H9 (cell line): Measurements from ENCODE around the gene B4GALNT2. TPM values are rescaled to one million over a fixed set of nuclear protein-coding genes. Genes with fewer than 3 reads are reported as not detected.

ENCODE experiments used
- DNase-seq: peaks from one replicate; pipeline ENCODE4 v3.0.0-alpha.2; 2017
- H2AFZ ChIP-seq: one replicate; pipeline ENCODE4 v1.6.1; 2013; ENCODE audit warnings: mild to moderate bottlenecking, low read length, control low read depth, moderate library complexity
- H2AK5ac ChIP-seq: 2 replicates; pipeline ENCODE4 v1.6.1; 2013; ENCODE audit warnings: low read length, control low read depth, mixed read lengths; ENCODE audit not compliant: insufficient read length
- H2BK120ac ChIP-seq: one replicate; pipeline ENCODE4 v1.6.1; 2013; ENCODE audit warnings: low read depth, mild to moderate bottlenecking, low read length, control low read depth, inconsistent platforms; ENCODE audit not compliant: poor library complexity, severe bottlenecking
- H2BK12ac ChIP-seq: 2 replicates; pipeline ENCODE4 v1.6.1; 2013; ENCODE audit warnings: low read length, control low read depth, mixed read lengths, low read depth; ENCODE audit not compliant: insufficient read length
- H2BK15ac ChIP-seq: 2 replicates; pipeline ENCODE4 v1.6.1; 2013; ENCODE audit warnings: low read depth, low read length, control low read depth
- H2BK20ac ChIP-seq: one replicate; pipeline ENCODE4 v1.6.1; 2013; ENCODE audit warnings: low read depth, mild to moderate bottlenecking, low read length, control low read depth, inconsistent platforms; ENCODE audit not compliant: poor library complexity, severe bottlenecking
- H2BK5ac ChIP-seq: 2 replicates; pipeline ENCODE4 v1.6.1; 2013; ENCODE audit warnings: low read length, control low read depth, mixed read lengths; ENCODE audit not compliant: insufficient read length
- H3K14ac ChIP-seq: 2 replicates; pipeline ENCODE4 v1.6.1; 2013; ENCODE audit warnings: low read length, control low read depth; ENCODE audit not compliant: insufficient read depth
- H3K18ac ChIP-seq: 2 replicates; pipeline ENCODE4 v1.6.1; 2013; ENCODE audit warnings: low read depth, mild to moderate bottlenecking, mixed read lengths, low read length, control low read depth; ENCODE audit not compliant: insufficient read length
- H3K23ac ChIP-seq: 2 replicates; pipeline ENCODE4 v1.6.1; 2013; ENCODE audit warnings: low read length, control low read depth, mixed read lengths, low read depth; ENCODE audit not compliant: insufficient read length
- H3K23me2 ChIP-seq: 2 replicates; pipeline ENCODE4 v1.6.1; 2013; ENCODE audit warnings: low read depth, mild to moderate bottlenecking, mixed read lengths, low read length, control low read depth; ENCODE audit not compliant: insufficient read length, poor library complexity, severe bottlenecking
- H3K27ac ChIP-seq: 2 replicates; pipeline ENCODE4 v1.5.1; 2013; ENCODE audit warnings: low read length, control low read depth, mixed read lengths, low read depth; ENCODE audit not compliant: insufficient read length
- H3K27me3 ChIP-seq: 2 replicates; pipeline ENCODE4 v1.6.1; 2013; ENCODE audit warnings: low read length, control low read depth, inconsistent platforms; ENCODE audit not compliant: insufficient read depth
- H3K4ac ChIP-seq: 2 replicates; pipeline ENCODE4 v1.6.1; 2013; ENCODE audit warnings: low read depth, mild to moderate bottlenecking, control low read depth, inconsistent platforms, low read length, moderate library complexity
- H3K4me1 ChIP-seq: 2 replicates; pipeline ENCODE4 v1.6.1; 2013; ENCODE audit warnings: low read length, control low read depth, inconsistent platforms; ENCODE audit not compliant: insufficient read depth
- H3K4me2 ChIP-seq: 2 replicates; pipeline ENCODE4 v1.6.1; 2013; ENCODE audit warnings: low read length, control low read depth, mixed read lengths; ENCODE audit not compliant: insufficient read length, insufficient read depth
- H3K56ac ChIP-seq: 2 replicates; pipeline ENCODE4 v1.6.1; 2013; ENCODE audit warnings: low read depth, mild to moderate bottlenecking, mixed read lengths, low read length, control low read depth; ENCODE audit not compliant: insufficient read length
- H3K79me1 ChIP-seq: 2 replicates; pipeline ENCODE4 v1.6.1; 2013; ENCODE audit warnings: low read depth, mild to moderate bottlenecking, moderate library complexity, low read length, control low read depth, inconsistent platforms; ENCODE audit not compliant: insufficient read depth, poor library complexity, severe bottlenecking
- H3K79me2 ChIP-seq: 2 replicates; pipeline ENCODE4 v1.6.1; 2013; ENCODE audit warnings: low read length, control low read depth, inconsistent platforms; ENCODE audit not compliant: insufficient read depth
- H3K9ac ChIP-seq: 2 replicates; pipeline ENCODE4 v1.6.1; 2013; ENCODE audit warnings: low read length, control low read depth, mixed read lengths; ENCODE audit not compliant: insufficient read length; ENCODE audit errors: extremely low read depth
- H3K9me3 ChIP-seq: one replicate; pipeline ENCODE4 v1.6.1; 2013; ENCODE audit warnings: low read depth, low read length, inconsistent platforms; ENCODE audit not compliant: control insufficient read depth
- H3T11ph ChIP-seq: one replicate; pipeline ENCODE4 v1.6.1; 2013; ENCODE audit warnings: mild to moderate bottlenecking, low read length, control low read depth, inconsistent platforms
- H4K20me1 ChIP-seq: one replicate; pipeline ENCODE4 v1.6.1; 2013; ENCODE audit not compliant: control insufficient read depth, insufficient read length, insufficient read depth
- H4K5ac ChIP-seq: 2 replicates; pipeline ENCODE4 v1.6.1; 2013; ENCODE audit warnings: low read depth, mild to moderate bottlenecking, mixed read lengths, low read length, control low read depth; ENCODE audit not compliant: insufficient read length
- H4K8ac ChIP-seq: replicated peaks from 2 replicates; pipeline ENCODE4 v1.6.1; 2013; ENCODE audit warnings: low read length, control low read depth, mixed read lengths, low read depth; ENCODE audit not compliant: insufficient read length
- H4K91ac ChIP-seq: 2 replicates; pipeline ENCODE4 v1.6.1; 2013; ENCODE audit warnings: low read depth, mild to moderate bottlenecking, moderate library complexity, mixed read lengths, low read length, control low read depth; ENCODE audit not compliant: insufficient read length
- H3K27ac Mint-ChIP-seq, 3 experiments: 2 replicates in 2 of 3; 3 replicates in 1 of 3; pipeline ENCODE4 v1.8.0; 2020 to 2021; ENCODE audit warnings: mixed read lengths in 3 of 3, mild to moderate bottlenecking in 1 of 3, moderate library complexity in 1 of 3
- H3K27me3 Mint-ChIP-seq: 2 replicates; pipeline ENCODE4 v1.8.0; 2021; ENCODE audit warnings: low read depth, mild to moderate bottlenecking, moderate library complexity, mixed read lengths
- H3K36me3 Mint-ChIP-seq, 3 experiments: 2 replicates in 2 of 3; 3 replicates in 1 of 3; pipeline ENCODE4 v1.8.0; 2020 to 2021; ENCODE audit warnings: low read depth in 3 of 3, mixed read lengths in 3 of 3; ENCODE audit not compliant: insufficient read depth in 1 of 3
- H3K4me1 Mint-ChIP-seq, 2 experiments: 2 replicates each; pipeline ENCODE4 v1.8.0; 2020; ENCODE audit warnings: mixed read lengths in 2 of 2
- H3K4me3 Mint-ChIP-seq, 2 experiments: 2 replicates in 1 of 2; 3 replicates in 1 of 2; pipeline ENCODE4 v1.8.0; 2020 to 2021; ENCODE audit warnings: mild to moderate bottlenecking in 2 of 2, mixed read lengths in 2 of 2, moderate library complexity in 1 of 2
- H3K9me3 Mint-ChIP-seq, 2 experiments: 2 replicates in 1 of 2; 3 replicates in 1 of 2; pipeline ENCODE4 v1.8.0; 2020; ENCODE audit warnings: mild to moderate bottlenecking in 2 of 2, mixed read lengths in 2 of 2, moderate library complexity in 1 of 2
- WGBS: extraction: QIAGEN DNeasy Blood & Tissue Kit; methylation state at CpG from one replicate; pipeline ENCODE4 v1.1.7; 2013; ENCODE audit warnings: missing lambda C conversion rate, low lambda C conversion rate, mixed read lengths; ENCODE audit not compliant: insufficient read length; ENCODE audit errors: extremely low coverage; 5-methylcytosine and 5-hydroxymethylcytosine counted together
- total RNA-seq: library from RNA; stranded (reverse); gene quantifications from 2 replicates; pipeline ENCODE4 v1.2.1, GENCODE V29; 2021
- TF ChIP-seq, protein P1 (sequence below): fragments of 200-600 bp; sonication (generic); conservative IDR thresholded peaks from 3 replicates; pipeline ENCODE4 v1.8.0; 2021; ENCODE audit warnings: antibody characterized with exemption, mild to moderate bottlenecking

B4GALNT2 gene
- total RNA-seq, 1 experiment from 2014 or later: not detected

DNA sequence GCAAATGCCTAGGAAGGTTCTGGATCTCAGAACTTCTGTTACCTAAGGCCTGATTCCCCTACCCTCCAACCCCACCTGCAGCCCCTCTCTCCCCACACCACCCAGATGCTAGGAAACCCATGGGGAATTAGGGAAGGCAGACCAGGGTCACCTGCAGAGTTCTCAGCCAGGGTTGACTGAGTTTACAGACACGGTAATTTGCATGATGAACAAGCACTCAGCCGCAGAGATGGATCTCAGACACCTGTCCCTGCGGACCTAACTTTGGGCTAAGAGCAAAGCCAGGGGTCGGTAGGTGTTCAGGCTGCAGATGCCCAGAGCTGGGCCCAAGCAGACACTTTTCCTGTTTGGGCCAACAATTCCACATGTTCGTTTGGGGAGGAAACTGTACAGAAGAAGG, 80.8 kb downstream of the B4GALNT2 start:
- no peaks in the 10 kb centered on the region for H3K9me3 Mint-ChIP-seq
- Histone ChIP-seq H3K14ac (no peak overlapping the region), H3K79me1 (no peaks in the 10 kb centered on the region), H4K8ac (no peak overlapping the region), H3K56ac (no peak overlapping the region), H3K27ac (no peak overlapping the region), H3K23me2 (no peaks in the 10 kb centered on the region), H3K79me2 (no peaks in the 10 kb centered on the region), H2AFZ (no peak overlapping the region), H2BK15ac (no peak overlapping the region), H3K4me2 (no peak overlapping the region), H4K91ac (no peak overlapping the region), H2BK12ac (no peak overlapping the region), H4K5ac (no peak overlapping the region), H3K9me3 (no peaks in the 10 kb centered on the region), H2BK120ac (no peak overlapping the region), H2AK5ac (no peak overlapping the region), H3K9ac (no peak overlapping the region), H3K18ac (no peak overlapping the region), H2BK20ac (no peak overlapping the region), H4K20me1 (no peaks in the 10 kb centered on the region), H3K23ac (no peak overlapping the region), H2BK5ac (no peak overlapping the region), H3K4me1 (peaks cover 6% of the 10 kb centered on the region; the same call in 1 of the 2 replicates), H3K4ac (no peak overlapping the region), H3T11ph (no peak overlapping the region), H3K27me3 (no peaks in the 10 kb centered on the region)
- no peak overlapping the region; a peak in 1 of 5 replicates for H3K4me3 Mint-ChIP-seq
- H3K4me1 Mint-ChIP-seq: peaks cover 46 to 52% of the 10 kb centered on the region in 2 experiments
- no peaks in the 10 kb centered on the region; a peak in 1 of 7 replicates for H3K36me3 Mint-ChIP-seq
- TF ChIP-seq, protein P1, sequence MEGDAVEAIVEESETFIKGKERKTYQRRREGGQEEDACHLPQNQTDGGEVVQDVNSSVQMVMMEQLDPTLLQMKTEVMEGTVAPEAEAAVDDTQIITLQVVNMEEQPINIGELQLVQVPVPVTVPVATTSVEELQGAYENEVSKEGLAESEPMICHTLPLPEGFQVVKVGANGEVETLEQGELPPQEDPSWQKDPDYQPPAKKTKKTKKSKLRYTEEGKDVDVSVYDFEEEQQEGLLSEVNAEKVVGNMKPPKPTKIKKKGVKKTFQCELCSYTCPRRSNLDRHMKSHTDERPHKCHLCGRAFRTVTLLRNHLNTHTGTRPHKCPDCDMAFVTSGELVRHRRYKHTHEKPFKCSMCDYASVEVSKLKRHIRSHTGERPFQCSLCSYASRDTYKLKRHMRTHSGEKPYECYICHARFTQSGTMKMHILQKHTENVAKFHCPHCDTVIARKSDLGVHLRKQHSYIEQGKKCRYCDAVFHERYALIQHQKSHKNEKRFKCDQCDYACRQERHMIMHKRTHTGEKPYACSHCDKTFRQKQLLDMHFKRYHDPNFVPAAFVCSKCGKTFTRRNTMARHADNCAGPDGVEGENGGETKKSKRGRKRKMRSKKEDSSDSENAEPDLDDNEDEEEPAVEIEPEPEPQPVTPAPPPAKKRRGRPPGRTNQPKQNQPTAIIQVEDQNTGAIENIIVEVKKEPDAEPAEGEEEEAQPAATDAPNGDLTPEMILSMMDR: no peak
- WGBS: no CpG with 5 or more reads among the region's 5 CpGs
- peaks cover 14% of the 10 kb centered on the region for H3K27me3 Mint-ChIP-seq
- no peak for DNase-seq
- 0 out of 7 replicates have a peak overlapping the region, but pooled peaks of 1 of the 3 experiments have one; percentile 42 for H3K27ac Mint-ChIP-seq
